Endothelial cell of umbilical vein (primary cell): ENCODE measurements around the gene GPR32. TPM values are rescaled to one million over a fixed set of nuclear protein-coding genes. Genes with fewer than 3 reads are reported as not detected.

Source experiments
- BruUV-seq: library from RNA; stranded (reverse); fragments of 400-500 nt; replicated peaks from 2 replicates; lab custom pipeline; 2021; lab: Mats Ljungman, UMichigan
- CTCF ChIA-PET: fragments of 300-600, 350-600 bp; sonication (Branson Sonifier 250); formaldehyde crosslinking; loops from one replicate; lab custom pipeline; 2021; ENCODE audit warnings: antibody characterized with exemption, inconsistent platforms; lab: Charles Lee
- POLR2A ChIA-PET: fragments of 300-600, 350-600 bp; sonication (Branson Sonifier 250); formaldehyde crosslinking; loops from one replicate; lab custom pipeline; 2021; ENCODE audit warnings: antibody characterized with exemption, inconsistent platforms; lab: Charles Lee
- DNase-seq: peaks from one replicate; pipeline ENCODE4 v3.0.0-alpha.2; 2011; ENCODE audit warnings: low read depth, low spot score
- FAIRE-seq: peaks from 2 replicates; lab custom pipeline; 2011; peaks lifted over from hg19 to GRCh38; lab: Jason Lieb, UNC
- H2AFZ ChIP-seq: 2 replicates; pipeline ENCODE4 v1.6.0; 2012; ENCODE audit warnings: low read depth, low read length, control low read depth, inconsistent platforms
- H3K27ac ChIP-seq: 2 replicates; pipeline ENCODE4 v1.5.1; 2011; ENCODE audit warnings: low read depth, mild to moderate bottlenecking, control low read depth, low read length, moderate library complexity; ENCODE audit not compliant: insufficient read depth
- H3K27me3 ChIP-seq, 2 experiments: 2 replicates each; pipeline versions ENCODE4 v1.6.0 to v1.6.1; 2011; ENCODE audit warnings: low read length in 2 of 2, mixed read lengths in 1 of 2; ENCODE audit not compliant: control insufficient read depth in 2 of 2, insufficient read depth in 2 of 2
- H3K36me3 ChIP-seq, 2 experiments: 2 replicates in 1 of 2; 3 replicates in 1 of 2; pipeline ENCODE4 v1.5.1; 2011; ENCODE audit warnings: low read length in 2 of 2, mild to moderate bottlenecking in 1 of 2, moderate library complexity in 1 of 2; ENCODE audit not compliant: control insufficient read depth in 2 of 2, insufficient read depth in 2 of 2; ENCODE audit errors: extremely low read depth in 1 of 2
- H3K4me1 ChIP-seq: 3 replicates; pipeline ENCODE4 v1.5.1; 2011; ENCODE audit warnings: mild to moderate bottlenecking, low read length; ENCODE audit not compliant: control insufficient read depth, insufficient read depth; ENCODE audit errors: extremely low read depth
- H3K4me2 ChIP-seq: 2 replicates; pipeline ENCODE4 v1.6.1; 2011; ENCODE audit warnings: low read length, control low read depth, mixed read lengths; ENCODE audit not compliant: insufficient read depth
- H3K4me3 ChIP-seq, 3 experiments: fragments of 200-600 bp in 1 of 3; sonication (generic), shearing (Covaris generic) in 1 of 3; replicated peaks in 1 of 3; 2 replicates each; pipeline ENCODE4 v1.5.1; 2011 to 2016; ENCODE audit warnings: control low read depth in 3 of 3, low read length in 3 of 3, mild to moderate bottlenecking in 2 of 3, inconsistent platforms in 1 of 3, low read depth in 1 of 3, moderate library complexity in 1 of 3; ENCODE audit not compliant: insufficient read depth in 1 of 3
- H3K79me2 ChIP-seq: 2 replicates; pipeline ENCODE4 v1.6.0; 2012; ENCODE audit warnings: low read length, inconsistent platforms; ENCODE audit not compliant: control insufficient read depth, insufficient read depth
- H3K9ac ChIP-seq: replicated peaks from 2 replicates; pipeline ENCODE3; 2011; ENCODE audit warnings: low read length, control low read depth; ENCODE audit not compliant: insufficient read depth; ENCODE audit errors: extremely low read depth
- H3K9me1 ChIP-seq: replicated peaks from 3 replicates; pipeline ENCODE4 v1.6.0; 2011; ENCODE audit warnings: mild to moderate bottlenecking, low read length; ENCODE audit not compliant: control insufficient read depth, insufficient read depth; ENCODE audit errors: extremely low read depth
- H3K9me3 ChIP-seq: replicated peaks from 2 replicates; pipeline ENCODE4 v1.5.1; 2012; ENCODE audit warnings: low read length, inconsistent platforms; ENCODE audit not compliant: control insufficient read depth, insufficient read depth
- H4K20me1 ChIP-seq: replicated peaks from 2 replicates; pipeline ENCODE3; 2011; ENCODE audit warnings: mild to moderate bottlenecking, low read length; ENCODE audit not compliant: control insufficient read depth, insufficient read depth; ENCODE audit errors: extremely low read depth
- EZH2 ChIP-seq: IDR thresholded peaks from 2 replicates; pipeline ENCODE4 v1.6.1; 2012; ENCODE audit warnings: borderline replicate concordance, low read depth, mild to moderate bottlenecking, moderate library complexity, low read length, inconsistent platforms; ENCODE audit not compliant: severe bottlenecking
- FOS ChIP-seq: IDR thresholded peaks from 2 replicates; pipeline ENCODE4 v1.6.1; 2011; ENCODE audit warnings: mild to moderate bottlenecking, low read length, moderate library complexity, borderline replicate concordance; ENCODE audit not compliant: insufficient read depth
- GATA2 ChIP-seq: IDR thresholded peaks from 2 replicates; pipeline ENCODE4 v1.7.0; 2011; ENCODE audit warnings: low read depth, mild to moderate bottlenecking, moderate library complexity, mixed read lengths, low read length; ENCODE audit not compliant: insufficient read length, insufficient read depth
- JUN ChIP-seq: IDR thresholded peaks from 2 replicates; pipeline ENCODE4 v1.6.1; 2011; ENCODE audit warnings: borderline replicate concordance, low read depth; ENCODE audit not compliant: insufficient read length, insufficient read depth
- MYC ChIP-seq: IDR thresholded peaks from one replicate; pipeline ENCODE4 v1.6.1; 2011; ENCODE audit warnings: mild to moderate bottlenecking, low read depth, low read length
- POLR2A ChIP-seq: IDR thresholded peaks from 2 replicates; pipeline ENCODE4 v1.6.1; 2012; ENCODE audit warnings: low read depth, mild to moderate bottlenecking, control low read depth, low read length
- POLR2AphosphoS5 ChIP-seq: IDR thresholded peaks from 2 replicates; pipeline ENCODE4 v1.6.1; 2012; ENCODE audit warnings: low read depth, mild to moderate bottlenecking, control low read depth, low read length, moderate library complexity; ENCODE audit not compliant: insufficient read depth
- dilution Hi-C: fragments of 300-500 bp; cut with MboI; formaldehyde crosslinking; loops from one replicate; pipeline ENCODE4 v1.15.0; 2019; ENCODE audit warnings: low sequenced_read_pairs; ENCODE audit not compliant: extremely low pct_ligation_motif_present
- intact Hi-C: fragments of 100-400 bp; cut with micrococcal nuclease; formaldehyde crosslinking; loops from one replicate; pipeline ENCODE4 v1.10.0; 2022
- polyA plus RNA-seq, 4 experiments: library from polyadenylated mRNA; depleted of rRNA in 3 of 4; stranded (reverse) in 3 of 4; unstranded in 1 of 4; fragments of >200 nt; gene quantifications; 2 replicates each; pipeline versions ENCODE4 v1.2.1 to v1.2.3, GENCODE V29; 2011 to 2012; ENCODE audit warnings: missing spikeins in 1 of 4
- total RNA-seq: library from RNA; stranded (reverse); gene quantifications from 2 replicates; pipeline ENCODE4 v1.2.3, GENCODE V29; 2021
- TF ChIP-seq, protein P1 (sequence below), 2 donors: IDR thresholded peaks; 1 replicate in 1 of 2; 2 replicates in 1 of 2; pipeline ENCODE4 v1.5.1; 2011; ENCODE audit warnings: low read length in 2 of 2, mild to moderate bottlenecking in 2 of 2, moderate library complexity in 2 of 2, control low read depth in 1 of 2, inconsistent platforms in 1 of 2, low read depth in 1 of 2; ENCODE audit not compliant: insufficient read depth in 1 of 2; ENCODE audit errors: extremely low read depth in 1 of 2
- TF ChIP-seq, protein P2 (sequence below): IDR thresholded peaks from 2 replicates; pipeline ENCODE4 v1.6.1; 2011; ENCODE audit not compliant: insufficient read depth, insufficient read length

Gene GPR32
- total and polyA plus RNA-seq, 2 donors (not counting 3 experiments of a cell fraction or from before 2014, with no cell fraction given), result not detected

DNA sequence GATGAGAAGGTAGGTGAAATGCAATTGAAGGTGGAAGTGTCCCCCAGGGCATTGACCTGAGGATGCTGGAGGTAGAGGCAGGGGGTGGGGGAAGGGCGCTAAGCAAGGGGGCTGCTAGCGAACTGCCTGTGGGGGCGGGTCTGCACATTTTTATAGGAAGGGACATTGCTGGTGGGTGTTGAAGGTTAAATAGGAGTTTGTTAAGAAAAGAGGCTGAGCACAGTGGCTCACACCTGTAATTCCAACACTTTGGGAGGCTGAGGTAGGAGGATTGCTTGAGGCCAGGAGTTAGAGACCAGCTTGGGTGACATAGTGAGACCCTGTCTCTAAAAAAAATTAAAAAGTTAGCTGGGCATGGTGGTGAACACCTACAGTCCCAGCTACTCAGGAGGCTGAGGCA, 14.4 kb downstream of the GPR32 start:
- Histone ChIP-seq H2AFZ (no peak overlapping the region), H4K20me1 (no peaks in the 10 kb centered on the region), H3K79me2 (no peaks in the 10 kb centered on the region), H3K27ac (no peak overlapping the region), H3K36me3 (no peaks in the 10 kb centered on the region), H3K9ac (no peak overlapping the region), H3K4me1 (no peaks in the 10 kb centered on the region), H3K27me3 (peaks cover 6 to 7% of the 10 kb centered on the region in 2 experiments), H3K9me1 (no peaks in the 10 kb centered on the region), H3K9me3 (no peaks in the 10 kb centered on the region), H3K4me3 (no peak overlapping the region), H3K4me2 (no peak overlapping the region)
- intact Hi-C loops (no loop called here), dilution Hi-C loops (no loop called here)
- BruUV-seq, result no TSS peak
- TF ChIP-seq GATA2, result no peak
- no peak for TF ChIP-seq EZH2
- TF ChIP-seq JUN, result no peak
- TF ChIP-seq, protein P1, sequence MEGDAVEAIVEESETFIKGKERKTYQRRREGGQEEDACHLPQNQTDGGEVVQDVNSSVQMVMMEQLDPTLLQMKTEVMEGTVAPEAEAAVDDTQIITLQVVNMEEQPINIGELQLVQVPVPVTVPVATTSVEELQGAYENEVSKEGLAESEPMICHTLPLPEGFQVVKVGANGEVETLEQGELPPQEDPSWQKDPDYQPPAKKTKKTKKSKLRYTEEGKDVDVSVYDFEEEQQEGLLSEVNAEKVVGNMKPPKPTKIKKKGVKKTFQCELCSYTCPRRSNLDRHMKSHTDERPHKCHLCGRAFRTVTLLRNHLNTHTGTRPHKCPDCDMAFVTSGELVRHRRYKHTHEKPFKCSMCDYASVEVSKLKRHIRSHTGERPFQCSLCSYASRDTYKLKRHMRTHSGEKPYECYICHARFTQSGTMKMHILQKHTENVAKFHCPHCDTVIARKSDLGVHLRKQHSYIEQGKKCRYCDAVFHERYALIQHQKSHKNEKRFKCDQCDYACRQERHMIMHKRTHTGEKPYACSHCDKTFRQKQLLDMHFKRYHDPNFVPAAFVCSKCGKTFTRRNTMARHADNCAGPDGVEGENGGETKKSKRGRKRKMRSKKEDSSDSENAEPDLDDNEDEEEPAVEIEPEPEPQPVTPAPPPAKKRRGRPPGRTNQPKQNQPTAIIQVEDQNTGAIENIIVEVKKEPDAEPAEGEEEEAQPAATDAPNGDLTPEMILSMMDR (IDR thresholded peaks at IDR 0.05; ENCODE audit: extremely low read depth in 1 of 2, insufficient read depth in 1 of 2, low read depth in 1 of 2, low read length in 2 of 2), result no peak
- TF ChIP-seq FOS, result no peak
- no peak for TF ChIP-seq POLR2A
- TF ChIP-seq MYC, result no peak
- TF ChIP-seq, protein P2, sequence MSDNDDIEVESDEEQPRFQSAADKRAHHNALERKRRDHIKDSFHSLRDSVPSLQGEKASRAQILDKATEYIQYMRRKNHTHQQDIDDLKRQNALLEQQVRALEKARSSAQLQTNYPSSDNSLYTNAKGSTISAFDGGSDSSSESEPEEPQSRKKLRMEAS, result no peak
- no peak for TF ChIP-seq POLR2AphosphoS5
- POLR2A ChIA-PET, result no interaction called here
- FAIRE-seq, result no peak
- CTCF ChIA-PET, result interaction anchor here (1.0 to 7.3 kb wide), 9 partner anchors 14 to 247 kb away, joined by 3 to 116 read pairs (median 15); no protein-coding TSS in a partner anchor
- no peak for DNase-seq
